Esophagus muscularis mucosa (tissue), 4 donors: ENCODE data around the gene FAM76B.

ENCODE experiments used
- CTCF ChIP-seq, 3 experiments: fragments of 200-600 bp in 2 of 3; fragments of 450-650 bp in 1 of 3; sonication (generic) in 2 of 3; IDR thresholded peaks; one replicate each; pipeline ENCODE4 v1.5.1; 2017 to 2019; ENCODE audit warnings: antibody characterized with exemption in 3 of 3, mild to moderate bottlenecking in 2 of 3, moderate library complexity in 1 of 3
- EP300 ChIP-seq: sonication (generic); formaldehyde crosslinking; IDR thresholded peaks from one replicate; pipeline ENCODE4 v1.6.1; 2017; ENCODE audit warnings: antibody characterized with exemption
- POLR2A ChIP-seq: fragments of 450-650 bp; IDR thresholded peaks from one replicate; pipeline ENCODE4 v1.6.1; 2017; ENCODE audit warnings: antibody characterized with exemption, moderate library complexity, mild to moderate bottlenecking, low read depth
- POLR2AphosphoS5 ChIP-seq, 2 donors: sonication (generic); formaldehyde crosslinking; IDR thresholded peaks; one replicate each; pipeline ENCODE4 v1.6.1; 2017; ENCODE audit warnings: antibody characterized with exemption in 2 of 2

GRCh38 chr11:95764267-95764898 is 25.2 kb downstream of the FAM76B start:
- peak; percentile 64 to 70 (median 68) for TF ChIP-seq CTCF (IDR thresholded peaks at IDR 0.05)
- TF ChIP-seq POLR2A: no peak
- no peak for TF ChIP-seq POLR2AphosphoS5 (IDR thresholded peaks at IDR 0.05)
- TF ChIP-seq EP300: no peak
